WI38 (cell line): ENCODE results near the gene NCBP2L.

Experiments
- H3K4me3 ChIP-seq: 2 replicates; pipeline ENCODE4 v1.5.1; 2011; ENCODE audit warnings: low read depth, mild to moderate bottlenecking, control low read depth, low read length
- TF ChIP-seq, protein P1 (sequence below): IDR thresholded peaks from 2 replicates; pipeline ENCODE4 v1.5.1; 2012; ENCODE audit warnings: low read depth, mild to moderate bottlenecking, control low read depth, low read length

NCBP2L gene

DNA sequence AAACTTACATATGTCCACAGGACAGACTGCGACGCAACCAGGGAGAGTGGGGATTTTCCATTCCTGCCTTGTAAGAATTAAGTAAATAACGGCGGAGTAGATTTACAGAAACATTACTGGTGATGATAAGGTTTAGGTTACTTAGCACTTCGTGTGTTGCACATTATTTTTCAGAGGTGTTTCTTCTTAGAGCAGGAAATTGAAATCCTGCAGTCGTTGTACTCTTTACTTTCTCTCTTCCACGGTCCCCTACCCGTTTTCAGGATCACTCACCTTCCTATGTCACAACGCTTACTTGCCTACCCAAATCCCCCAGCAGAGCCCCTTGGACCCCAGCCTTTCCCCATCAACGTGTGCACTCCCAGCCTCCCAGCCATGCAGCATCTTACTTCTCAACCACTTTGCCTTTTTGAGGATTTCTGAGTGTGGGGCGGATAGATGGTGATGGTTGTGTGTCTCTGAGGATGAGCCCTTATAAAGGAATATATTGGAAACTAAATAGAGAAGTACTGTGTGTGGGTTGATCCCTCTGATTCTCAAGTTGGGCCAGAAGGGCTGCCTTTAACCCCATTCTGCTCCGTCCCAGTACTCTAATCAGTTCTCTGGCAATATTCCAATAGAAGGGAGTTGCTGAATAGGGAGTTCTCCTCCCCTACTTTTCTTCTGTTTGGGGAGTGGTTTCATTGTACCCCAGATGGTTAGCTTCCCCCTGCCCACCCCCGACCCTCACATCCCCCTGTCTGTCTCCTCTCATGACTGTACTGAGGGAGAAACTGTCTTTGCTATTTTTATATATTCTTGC, 49.7 kb downstream of the NCBP2L start:
- TF ChIP-seq, protein P1, sequence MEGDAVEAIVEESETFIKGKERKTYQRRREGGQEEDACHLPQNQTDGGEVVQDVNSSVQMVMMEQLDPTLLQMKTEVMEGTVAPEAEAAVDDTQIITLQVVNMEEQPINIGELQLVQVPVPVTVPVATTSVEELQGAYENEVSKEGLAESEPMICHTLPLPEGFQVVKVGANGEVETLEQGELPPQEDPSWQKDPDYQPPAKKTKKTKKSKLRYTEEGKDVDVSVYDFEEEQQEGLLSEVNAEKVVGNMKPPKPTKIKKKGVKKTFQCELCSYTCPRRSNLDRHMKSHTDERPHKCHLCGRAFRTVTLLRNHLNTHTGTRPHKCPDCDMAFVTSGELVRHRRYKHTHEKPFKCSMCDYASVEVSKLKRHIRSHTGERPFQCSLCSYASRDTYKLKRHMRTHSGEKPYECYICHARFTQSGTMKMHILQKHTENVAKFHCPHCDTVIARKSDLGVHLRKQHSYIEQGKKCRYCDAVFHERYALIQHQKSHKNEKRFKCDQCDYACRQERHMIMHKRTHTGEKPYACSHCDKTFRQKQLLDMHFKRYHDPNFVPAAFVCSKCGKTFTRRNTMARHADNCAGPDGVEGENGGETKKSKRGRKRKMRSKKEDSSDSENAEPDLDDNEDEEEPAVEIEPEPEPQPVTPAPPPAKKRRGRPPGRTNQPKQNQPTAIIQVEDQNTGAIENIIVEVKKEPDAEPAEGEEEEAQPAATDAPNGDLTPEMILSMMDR: no peak
- H3K4me3 ChIP-seq: no peak overlapping the region

DNA sequence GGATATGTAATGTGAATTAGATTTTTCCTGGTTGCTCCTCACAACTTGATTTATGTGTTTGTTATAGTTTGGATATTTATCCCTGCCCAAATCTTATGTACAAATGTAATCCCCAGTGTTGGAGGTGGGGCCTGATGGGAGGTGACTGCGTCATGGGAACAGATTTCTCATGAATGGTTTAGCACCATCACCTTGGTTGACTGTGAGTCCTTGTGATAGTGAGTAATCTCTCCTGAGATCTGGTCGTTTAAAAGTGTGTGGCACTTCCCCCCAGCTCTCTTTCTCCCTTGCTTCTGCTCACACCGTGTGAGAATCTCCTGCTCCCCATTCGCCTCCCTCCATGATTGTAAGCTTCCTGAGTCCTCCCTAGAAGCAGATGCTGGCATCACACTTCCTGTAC, 50.3 kb downstream of the NCBP2L start:
- TF ChIP-seq, protein P1: no peak
- no peak overlapping the region for H3K4me3 ChIP-seq

DNA sequence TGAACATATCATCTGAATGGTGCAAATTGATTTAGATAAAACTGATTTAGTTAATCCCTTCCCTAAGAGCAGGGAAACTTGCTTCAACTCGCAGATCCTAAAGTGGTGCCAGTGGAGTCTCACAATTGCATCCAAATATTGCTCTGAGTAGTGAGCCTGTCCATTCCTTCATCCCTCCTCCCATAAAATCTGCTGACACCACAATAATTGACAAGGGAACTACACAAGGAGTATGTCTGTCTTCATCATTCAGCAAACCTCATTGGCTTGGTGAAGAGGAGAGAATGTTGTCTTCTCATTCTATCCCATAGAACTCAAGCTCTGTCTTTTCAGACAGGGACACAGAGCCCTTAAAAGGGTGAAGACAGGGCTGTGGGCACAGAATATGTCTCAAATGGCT, 52.3 kb downstream of the NCBP2L start:
- TF ChIP-seq, protein P1: no peak
- H3K4me3 ChIP-seq: no peak overlapping the region

DNA sequence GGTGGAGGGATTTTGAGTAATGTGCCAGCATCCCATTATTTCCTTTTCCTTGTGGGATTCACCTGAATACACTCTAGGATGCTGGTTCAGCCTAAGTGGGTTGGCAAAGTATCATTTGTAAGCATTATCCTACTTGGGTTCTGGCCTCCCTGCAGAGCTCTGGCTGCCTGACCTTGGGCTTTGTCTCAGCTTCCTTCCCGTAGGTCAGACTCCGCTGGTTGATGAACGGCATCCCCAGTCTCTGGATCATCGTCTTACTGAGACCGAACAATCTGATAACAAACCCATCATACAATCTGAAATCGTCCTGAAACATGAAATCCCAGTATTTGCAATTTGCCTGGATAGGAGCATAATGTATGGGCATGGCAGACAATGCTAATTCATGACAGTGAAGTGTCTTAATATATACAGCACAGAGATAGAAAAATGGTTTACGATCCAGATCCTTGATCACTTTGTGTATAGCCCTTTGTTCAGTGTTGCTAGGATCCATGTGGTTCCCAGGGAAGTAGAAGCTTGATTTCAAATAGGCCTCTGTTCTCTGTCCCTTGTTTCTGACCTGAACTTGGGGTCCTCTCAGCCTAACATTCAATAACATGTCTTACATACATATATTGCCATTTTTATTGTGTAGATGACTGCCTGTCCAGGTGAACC, 53.7 kb downstream of the NCBP2L start:
- H3K4me3 ChIP-seq: no peak overlapping the region
- TF ChIP-seq, protein P1: no peak

DNA sequence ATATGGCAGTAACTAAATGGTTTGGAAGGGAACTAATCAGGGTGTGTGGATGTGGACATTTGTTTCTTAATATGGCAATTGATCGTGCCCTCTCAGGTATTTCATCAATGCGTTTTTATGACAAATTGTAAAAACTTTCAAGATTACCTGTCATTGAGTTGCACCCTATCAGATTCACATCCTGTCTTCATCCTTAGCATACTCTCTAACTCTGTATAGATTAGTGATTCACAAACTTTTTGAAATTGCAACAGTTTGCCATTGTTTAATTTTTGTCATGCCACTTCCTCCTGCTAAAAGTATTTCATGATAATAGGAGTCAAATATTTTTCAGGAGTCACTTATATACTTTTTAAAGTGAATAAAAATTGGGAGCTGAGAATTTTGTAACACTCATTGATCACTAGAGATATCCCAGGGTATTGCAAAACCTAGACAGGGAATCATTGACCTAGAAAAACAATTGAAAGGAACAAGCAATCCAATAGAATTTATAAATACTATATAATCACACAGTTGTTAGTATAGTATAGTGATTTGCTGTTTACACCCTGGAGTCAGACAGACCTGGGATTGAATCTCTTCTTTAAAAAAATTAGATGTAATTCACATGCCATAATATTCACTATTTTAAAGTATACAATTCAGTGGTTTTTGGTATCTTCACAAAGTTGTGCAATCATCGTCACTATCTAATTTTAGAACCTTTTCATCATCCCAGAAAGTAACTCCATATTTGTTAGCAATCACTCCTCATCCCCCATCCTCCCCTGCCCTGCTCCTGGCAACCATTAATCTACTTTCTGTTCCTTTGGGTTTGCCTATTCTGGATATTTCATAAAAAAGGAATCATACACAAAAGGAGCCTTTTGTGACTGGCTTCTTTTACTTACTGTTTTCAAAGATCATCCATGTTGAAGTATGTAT, 57.0 kb downstream of the NCBP2L start:
- TF ChIP-seq, protein P1: no peak
- no peak overlapping the region for H3K4me3 ChIP-seq

DNA sequence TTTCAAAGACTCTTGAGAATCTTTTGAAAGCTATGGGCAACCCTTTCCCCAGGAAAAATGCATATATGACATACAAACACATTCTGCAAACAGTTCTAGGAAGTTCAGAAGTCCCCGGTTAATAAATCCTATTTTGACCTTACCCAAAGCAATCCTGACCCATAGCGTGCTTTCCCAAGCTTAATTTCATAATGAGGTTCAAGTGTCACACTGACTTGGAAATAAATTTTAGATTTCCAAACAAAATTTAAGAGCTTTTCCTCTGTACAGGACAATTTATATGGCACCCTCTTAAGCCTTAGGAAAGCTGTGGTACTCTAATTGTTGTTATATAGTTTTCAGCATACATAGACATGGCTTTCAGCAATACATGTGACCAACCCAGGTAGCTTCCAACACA, 59.4 kb downstream of the NCBP2L start:
- H3K4me3 ChIP-seq: no peak overlapping the region
- TF ChIP-seq, protein P1: no peak
